SKM-1 (cell line): ENCODE measurements around the gene SYMPK.

ENCODE experiments used
- DNase-seq: peaks from one replicate; lab custom pipeline; 2025; ENCODE audit not compliant: unreplicated experiment; lab: John Stamatoyannopoulos, UW

SYMPK gene

DNA sequence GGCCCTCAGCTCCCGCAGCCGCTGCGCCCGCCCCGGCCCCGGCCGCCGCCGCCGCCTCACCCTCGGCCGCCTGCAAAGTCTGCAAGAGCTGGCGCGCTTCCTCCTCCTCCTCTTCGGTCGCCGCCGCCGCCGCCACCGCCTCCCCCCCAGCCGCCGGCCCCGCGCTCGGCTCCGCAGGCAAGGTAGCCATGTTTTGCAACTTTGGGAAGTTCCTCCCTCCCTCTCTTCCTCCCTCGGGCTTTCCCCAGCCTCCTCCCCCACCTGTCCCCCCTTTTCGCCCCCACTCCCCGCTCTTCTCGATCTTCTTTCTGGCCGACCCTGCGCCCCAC, 94.3 kb downstream of the SYMPK start:
- DNase-seq, result no peak

DNA sequence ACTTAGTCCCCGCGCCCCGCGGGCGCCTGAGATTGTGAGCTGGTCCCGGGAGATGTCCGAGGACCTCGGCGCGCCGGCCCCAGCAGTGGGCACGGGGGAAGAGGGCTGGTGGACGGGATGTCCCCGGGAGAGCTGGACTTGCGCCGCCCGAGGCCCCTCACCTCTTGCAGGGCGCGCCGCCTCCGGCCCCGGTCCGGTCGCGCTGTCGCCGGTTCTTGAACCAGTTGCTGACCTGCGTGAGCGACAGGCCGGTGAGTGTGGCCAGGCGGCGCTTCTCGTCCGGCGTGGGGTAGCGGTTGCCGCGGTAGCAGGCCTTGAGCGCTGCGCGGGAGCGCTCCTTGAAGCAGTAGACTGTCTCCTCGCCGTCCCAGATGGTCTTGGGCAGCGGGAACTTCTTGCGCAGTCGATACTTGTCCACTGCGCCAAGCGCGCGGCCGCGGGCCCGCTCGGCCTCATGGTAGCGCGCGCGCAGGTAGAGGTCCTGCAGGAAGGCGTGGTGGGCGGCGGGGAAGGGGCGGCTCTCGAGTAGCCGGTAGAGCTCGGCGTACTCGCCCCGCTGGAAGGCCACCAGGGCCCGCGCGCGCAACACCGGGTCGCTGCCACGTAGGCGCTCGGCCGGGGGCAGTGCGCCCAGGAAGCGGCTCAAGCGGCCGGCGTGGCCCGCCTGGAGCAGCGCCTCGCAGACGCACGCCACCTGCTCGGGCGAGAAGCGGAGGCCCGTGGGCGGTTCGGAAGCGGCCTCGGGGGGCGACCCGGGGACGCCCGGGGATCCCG, 94.9 kb downstream of the SYMPK start:
- DNase-seq, result no peak

DNA sequence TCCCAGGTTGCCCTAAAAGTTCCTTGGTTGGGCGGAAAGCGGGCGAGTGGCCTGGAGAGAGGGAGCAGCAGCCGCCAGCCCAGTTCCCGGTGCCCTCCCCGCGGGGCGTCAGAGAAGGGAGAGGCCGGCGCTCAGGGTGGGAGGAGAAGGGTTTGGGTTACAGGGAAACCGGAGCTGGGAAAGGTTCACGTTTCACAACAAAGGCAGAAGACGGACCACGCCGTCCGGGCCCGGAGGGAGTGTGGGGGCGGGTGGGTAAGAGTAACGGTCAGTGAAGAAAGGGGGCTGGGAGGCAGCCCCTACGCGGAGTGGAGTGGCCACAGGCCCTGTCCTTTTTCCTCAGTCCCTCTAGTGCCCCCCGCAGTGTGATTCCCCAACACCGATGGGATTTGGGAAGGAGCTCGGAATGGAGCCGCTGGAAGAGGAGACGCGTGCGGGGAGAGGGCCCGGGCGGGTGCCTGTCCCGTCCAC, 95.5 kb downstream of the SYMPK start:
- DNase-seq, result no peak

DNA sequence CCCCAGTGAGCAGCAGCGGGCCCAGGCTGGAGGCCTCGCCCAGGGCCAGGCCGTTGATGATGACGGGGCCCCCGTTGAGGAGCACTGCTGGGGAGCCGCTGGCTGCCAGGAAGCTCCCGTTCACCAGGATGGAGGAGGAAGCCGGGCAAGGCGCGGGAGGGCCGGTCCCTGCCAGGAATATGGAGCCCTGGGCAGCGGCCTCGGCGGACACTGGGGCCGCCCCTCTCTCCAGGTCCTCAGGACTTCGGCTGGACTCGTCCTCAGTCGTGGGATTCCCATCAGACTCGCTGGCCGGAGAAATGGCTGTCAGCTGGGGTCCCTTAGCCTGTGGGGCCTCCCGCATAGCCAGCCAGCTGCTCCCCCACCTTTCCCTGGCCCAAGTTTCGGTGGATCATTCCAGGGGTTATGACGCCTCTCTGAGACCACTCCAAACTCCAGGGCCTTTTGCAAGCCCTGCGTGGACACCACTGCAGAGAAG, 96.0 kb downstream of the SYMPK start:
- DNase-seq, result no peak

DNA sequence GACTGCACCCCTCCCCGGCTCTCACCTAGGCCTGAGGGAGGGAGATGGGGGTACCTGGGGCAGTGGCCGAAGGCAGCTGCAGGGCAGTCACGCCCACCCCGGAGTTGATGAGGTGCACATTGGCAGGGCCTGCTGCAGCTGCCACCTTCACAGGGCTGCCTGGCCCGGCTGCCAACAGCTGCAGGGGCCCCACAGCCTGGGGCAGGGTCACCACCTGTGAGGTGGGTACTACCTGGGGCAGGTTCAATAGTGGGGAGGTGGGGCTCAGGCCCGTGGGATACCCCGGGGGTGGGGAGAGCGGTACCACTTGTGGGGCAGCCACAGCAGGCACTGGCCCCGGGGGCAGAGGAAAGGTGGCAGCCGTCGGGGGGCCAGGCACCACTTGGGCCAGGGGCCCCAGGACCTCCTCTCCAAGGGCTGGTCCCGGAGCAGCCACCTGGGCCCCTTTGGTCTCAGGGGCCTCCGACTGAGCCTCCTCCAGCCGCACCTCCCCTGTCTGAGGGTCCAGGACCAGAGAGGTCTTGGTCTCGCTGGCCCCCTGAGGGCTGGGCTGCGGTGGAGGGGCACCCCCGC, 96.6 kb downstream of the SYMPK start:
- DNase-seq, result no peak

DNA sequence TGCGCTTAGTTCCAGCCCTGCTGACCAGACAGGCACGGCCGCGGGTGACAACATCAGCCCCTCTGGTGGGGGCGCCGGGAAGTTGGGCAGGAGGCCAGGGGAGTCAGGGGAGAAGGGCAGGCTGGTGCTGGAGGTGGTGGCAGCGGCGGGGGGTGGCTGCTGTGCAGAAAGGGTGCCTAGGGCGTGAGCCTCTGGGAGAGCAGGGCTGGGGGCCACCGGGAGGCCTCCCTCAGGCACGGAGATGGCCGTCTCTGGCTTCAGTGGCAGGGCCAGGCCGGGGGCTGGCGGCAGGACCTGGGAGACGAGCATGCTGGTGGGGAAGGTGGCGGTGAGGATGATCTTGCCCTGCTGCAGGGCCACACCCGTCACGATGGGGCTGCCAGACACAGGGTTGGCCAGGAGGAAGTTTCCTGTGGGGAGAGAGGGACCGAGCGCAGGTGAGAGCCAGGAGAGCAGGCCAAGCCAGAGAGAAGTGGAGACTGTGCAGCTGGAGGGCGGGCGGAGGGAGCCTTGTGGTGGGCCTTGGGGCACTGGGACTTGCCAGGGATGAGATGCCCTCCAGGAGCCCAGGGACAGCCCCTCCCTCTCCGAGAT, 97.1 kb downstream of the SYMPK start:
- no peak for DNase-seq
